ENCODE data around the gene ERCC1.

ERCC1 gene

GRCh38 chr19:45424191-45425058 lies 708 bp upstream of the ERCC1 start:
- TF ChIP-seq, protein P1, sequence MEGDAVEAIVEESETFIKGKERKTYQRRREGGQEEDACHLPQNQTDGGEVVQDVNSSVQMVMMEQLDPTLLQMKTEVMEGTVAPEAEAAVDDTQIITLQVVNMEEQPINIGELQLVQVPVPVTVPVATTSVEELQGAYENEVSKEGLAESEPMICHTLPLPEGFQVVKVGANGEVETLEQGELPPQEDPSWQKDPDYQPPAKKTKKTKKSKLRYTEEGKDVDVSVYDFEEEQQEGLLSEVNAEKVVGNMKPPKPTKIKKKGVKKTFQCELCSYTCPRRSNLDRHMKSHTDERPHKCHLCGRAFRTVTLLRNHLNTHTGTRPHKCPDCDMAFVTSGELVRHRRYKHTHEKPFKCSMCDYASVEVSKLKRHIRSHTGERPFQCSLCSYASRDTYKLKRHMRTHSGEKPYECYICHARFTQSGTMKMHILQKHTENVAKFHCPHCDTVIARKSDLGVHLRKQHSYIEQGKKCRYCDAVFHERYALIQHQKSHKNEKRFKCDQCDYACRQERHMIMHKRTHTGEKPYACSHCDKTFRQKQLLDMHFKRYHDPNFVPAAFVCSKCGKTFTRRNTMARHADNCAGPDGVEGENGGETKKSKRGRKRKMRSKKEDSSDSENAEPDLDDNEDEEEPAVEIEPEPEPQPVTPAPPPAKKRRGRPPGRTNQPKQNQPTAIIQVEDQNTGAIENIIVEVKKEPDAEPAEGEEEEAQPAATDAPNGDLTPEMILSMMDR (conservative IDR thresholded peaks at IDR 0.05), result no peak

GRCh38 chr19:45423033-45423588 lies 606 bp downstream of the ERCC1 start:
- H3K27ac ChIP-seq, result peak overlapping the region; percentile 88
- TF ChIP-seq, protein P1 (conservative IDR thresholded peaks at IDR 0.05), result no peak

More at GRCh38 chr19:45424191-45425058, 708 bp upstream of the ERCC1 start:
- H3K27ac ChIP-seq, result peak overlapping the region; percentile 88

DNA sequence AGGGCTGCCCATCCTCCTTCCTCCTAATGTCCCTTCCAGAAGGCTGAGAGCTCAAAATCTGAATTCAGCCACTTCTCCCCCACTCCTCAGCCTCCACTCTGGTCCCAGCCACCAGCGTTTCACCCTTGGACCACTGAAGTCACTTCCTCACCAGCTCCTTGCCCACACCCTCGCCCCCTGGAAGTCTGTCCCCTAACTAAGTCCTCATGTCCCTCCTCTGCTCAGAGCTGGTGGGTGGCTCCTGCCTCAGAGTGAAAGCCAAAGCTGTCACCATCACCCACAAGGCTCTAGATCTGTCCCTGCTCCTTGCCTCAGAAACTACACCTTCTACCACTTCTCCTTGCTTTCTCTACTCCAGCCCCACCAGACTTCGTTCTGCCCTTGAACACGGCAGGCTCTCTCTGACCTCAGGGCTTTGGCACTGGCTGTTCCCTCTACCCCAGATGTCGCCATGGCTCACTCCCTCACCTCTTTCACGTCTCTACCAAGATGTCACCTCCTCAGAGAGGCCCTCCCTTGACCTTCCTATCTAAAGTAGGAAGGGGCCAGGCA lies 1.7 kb downstream of the ERCC1 start:
- TF ChIP-seq, protein P1 (conservative IDR thresholded peaks at IDR 0.05), result no peak
- peak overlapping the region; percentile 88; the same call in 1 of the 2 replicates for H3K27ac ChIP-seq

- H3K27ac ChIP-seq, result no peak overlapping the region
Measured at GRCh38 chr19:45420871-45421270, 2.8 kb downstream of the ERCC1 start.

DNA sequence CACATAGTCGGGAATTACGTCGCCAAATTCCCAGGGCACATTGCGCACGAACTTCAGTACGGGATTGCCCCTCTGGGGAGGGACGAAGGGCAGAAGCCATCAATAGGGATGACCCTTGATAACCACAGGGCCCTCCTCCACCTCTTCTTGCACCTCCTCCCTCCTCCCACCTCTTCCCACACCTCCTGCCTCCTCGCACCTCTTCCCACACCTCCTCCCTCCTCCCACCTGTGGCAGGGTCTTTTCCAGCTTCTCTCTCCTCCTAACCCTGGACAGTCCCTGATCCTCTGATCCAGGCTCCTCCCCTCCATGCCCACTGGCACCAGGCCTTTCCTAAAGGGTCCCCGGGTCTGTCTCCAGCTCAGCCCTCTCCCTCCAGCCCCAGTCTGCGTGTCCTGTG lies 3.4 kb downstream of the ERCC1 start:
- H3K27ac ChIP-seq, result no peak overlapping the region
- TF ChIP-seq, protein P1 (conservative IDR thresholded peaks at IDR 0.05), result no peak

More at GRCh38 chr19:45420871-45421270, 2.8 kb downstream of the ERCC1 start:
- TF ChIP-seq, protein P1 (conservative IDR thresholded peaks at IDR 0.05), result no peak

DNA sequence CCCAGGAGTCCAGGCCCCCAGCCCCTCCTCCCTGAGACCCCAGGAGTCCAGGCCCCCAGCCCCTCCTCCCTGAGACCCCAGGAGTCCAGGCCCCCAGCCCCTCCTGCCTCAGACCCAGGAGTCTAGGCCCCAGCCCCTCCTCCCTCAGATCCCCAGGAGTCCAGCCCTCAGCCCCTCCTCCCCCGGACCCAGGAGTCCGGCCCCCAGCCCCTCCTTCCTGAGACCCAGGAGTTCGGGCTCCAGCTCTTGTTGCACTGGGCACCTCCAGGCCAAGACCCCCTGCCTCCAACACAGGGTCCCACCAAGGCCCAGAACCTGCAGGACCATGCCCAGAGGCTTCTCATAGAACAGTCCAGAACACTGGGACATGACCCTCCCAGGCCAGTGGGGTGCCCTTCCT lies 3.8 kb downstream of the ERCC1 start:
- no peak overlapping the region for H3K27ac ChIP-seq
- TF ChIP-seq, protein P1 (conservative IDR thresholded peaks at IDR 0.05), result no peak

GRCh38 chr19:45419396-45419795 lies 4.3 kb downstream of the ERCC1 start:
- no peak overlapping the region for H3K27ac ChIP-seq
- TF ChIP-seq, protein P1 (conservative IDR thresholded peaks at IDR 0.05), result no peak
